Adrenal gland (tissue), 12 donors: ENCODE data around the gene NUP62. TPM values are rescaled to one million over a fixed set of nuclear protein-coding genes. Genes with fewer than 3 reads are reported as not detected.

Source experiments
- DNase-seq, 7 donors: peaks; one replicate each; pipeline ENCODE4 v3.0.0-alpha.2; 2019 to 2020
- H3K27ac ChIP-seq, 5 donors: fragments of 200-600 bp; sonication (generic) in 4 of 5; 1 replicate in 3 of 5; 2 replicates in 2 of 5; pipeline versions ENCODE4 v1.5.1 to v1.8.0; 2016 to 2020; ENCODE audit warnings: mild to moderate bottlenecking in 1 of 5
- H3K27me3 ChIP-seq: fragments of 200-600 bp; 2 replicates; pipeline ENCODE4 v1.8.0; 2021
- H3K36me3 ChIP-seq, 2 donors: fragments of 200-600 bp; replicated peaks in 1 of 2; 1 replicate in 1 of 2; 2 replicates in 1 of 2; pipeline versions ENCODE4 v1.5.1 to v1.8.0; 2018 to 2022
- H3K4me1 ChIP-seq, 2 donors: fragments of 200-600 bp; replicated peaks in 1 of 2; 1 replicate in 1 of 2; 2 replicates in 1 of 2; pipeline versions ENCODE4 v1.5.1 to v1.8.0; 2018 to 2021
- H3K4me3 ChIP-seq, 4 donors: fragments of 200-600 bp; sonication (generic) in 3 of 4; one replicate each; pipeline ENCODE4 v1.5.1; 2016 to 2018
- H3K9me3 ChIP-seq, 3 donors: fragments of 200-600 bp; sonication (generic) in 1 of 3; replicated peaks in 1 of 3; 1 replicate in 2 of 3; 2 replicates in 1 of 3; pipeline versions ENCODE4 v1.5.1 to v1.8.0; 2016 to 2021
- POLR2A ChIP-seq, 2 donors: fragments of 450-650 bp; IDR thresholded peaks; one replicate each; pipeline ENCODE4 v1.6.1; 2017; ENCODE audit warnings: antibody characterized with exemption in 2 of 2, mild to moderate bottlenecking in 2 of 2, moderate library complexity in 1 of 2
- WGBS, 4 donors: extraction: QIAGEN DNeasy Blood & Tissue Kit in 2 of 4; methylation state at CpG; one replicate each; pipeline versions ENCODE4 v1.1.5 to v1.1.7; 2013 to 2017; 5-methylcytosine and 5-hydroxymethylcytosine counted together
- intact Hi-C, 2 donors: fragments of 100-400 bp; cut with DNase I; formaldehyde crosslinking; loops; one replicate each; pipeline versions ENCODE4 v1.14.1 to v1.15.0; 2022 to 2023
- polyA plus RNA-seq, 3 donors: library from polyadenylated mRNA; stranded (reverse); fragments of 200-250 nt in 2 of 3; fragments of 350-450 nt in 1 of 3; fragmentation: Illumina TruSeq in 1 of 3; extraction: RNeasy Lipid Tissue Mini Kit (QIAGEN cat#74804) in 1 of 3; gene quantifications; one replicate each; pipeline ENCODE4 v1.2.3, GENCODE V29; 2013 to 2014
- total RNA-seq, 9 donors: library from RNA; depleted of rRNA in 4 of 9; stranded (reverse); fragments of >200 nt in 4 of 9; fragments of 120-200 nt in 1 of 9; fragmentation: NEBNext Ultra II Directional in 1 of 9; extraction: Animal tissue kit (Norgen Biotek cat#: 25700) in 1 of 9; gene quantifications; one replicate each; pipeline versions ENCODE4 v1.1.0 to v1.2.4, GENCODE V29; 2013 to 2023
- TF ChIP-seq, protein P1 (sequence below), 6 experiments: fragments of 450-650 bp in 4 of 6; fragments of 200-600 bp in 2 of 6; sonication (generic) in 1 of 6; IDR thresholded peaks; 1 replicate in 5 of 6; 2 replicates in 1 of 6; pipeline versions ENCODE4 v1.5.1 to v1.8.0; 2016 to 2021; ENCODE audit warnings: antibody characterized with exemption in 6 of 6, mild to moderate bottlenecking in 2 of 6, moderate library complexity in 1 of 6
- donor health status: healthy with polysubstance abuse.
- donor health status: Bipolar disorder and iron deficiency.
- donor health status: DM: yes; HTN: yes; CAD: no.
- donor health status: DM: no; HTN: no; CAD: no.
- donor health status: DM: no; HTN: no; CAD: no.
- donor health status: DM: yes; HTN: yes; CAD: no.

NUP62 gene
- total and polyA plus RNA-seq, 12 donors: 26.4 to 71.8 (median 48.3) TPM

DNA sequence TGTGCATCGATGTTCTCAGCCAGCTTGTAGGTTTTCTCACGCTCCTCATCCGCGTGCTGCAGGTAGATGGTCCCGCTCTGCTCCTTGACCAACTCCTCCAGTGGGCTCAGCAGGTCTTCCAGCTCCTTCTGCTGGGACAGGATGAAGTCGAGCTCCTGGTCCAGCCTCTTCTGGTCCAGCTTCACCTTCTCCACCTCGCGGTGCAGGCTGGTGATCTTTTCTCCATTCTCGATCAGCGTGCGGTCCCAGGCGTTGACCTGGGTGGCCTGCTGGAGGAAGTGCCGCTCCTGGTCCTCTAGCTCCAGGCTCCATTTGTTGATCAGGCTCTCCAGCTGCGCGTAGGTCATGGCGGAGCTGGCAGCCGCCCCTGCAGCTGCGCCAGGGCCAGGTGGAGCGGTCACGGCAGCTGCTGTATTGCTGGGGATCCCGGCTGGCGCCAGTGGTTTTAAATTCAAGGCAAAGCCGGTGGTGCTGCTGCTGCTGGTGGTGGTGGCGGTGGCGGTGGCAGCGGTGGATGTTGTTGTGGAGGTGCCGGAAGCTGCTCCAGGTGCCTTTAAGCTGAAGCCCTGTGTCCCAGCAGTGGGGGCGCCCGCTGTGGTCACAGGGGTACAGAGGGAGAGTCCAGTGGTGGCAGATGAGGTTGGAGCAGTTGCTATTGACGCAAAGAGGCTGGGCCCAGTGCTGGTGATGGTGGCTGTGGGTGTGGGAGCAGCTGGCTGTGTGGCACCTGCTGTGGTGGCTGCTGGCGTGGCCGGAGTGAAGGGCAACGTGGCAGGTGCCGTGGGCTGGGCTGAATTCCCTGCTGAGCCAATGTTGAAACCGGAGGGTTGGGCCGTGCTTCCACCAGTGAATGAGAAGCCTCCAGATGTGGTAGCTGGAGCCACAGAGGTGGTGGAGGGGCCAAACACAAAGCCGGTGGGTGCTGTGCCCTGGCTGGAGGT, 20.6 kb downstream of the NUP62 start:
- H3K36me3 ChIP-seq: peaks cover 0 to 28% of the 10 kb centered on the region in 2 donors
- intact Hi-C loops: no loop called here
- 95 to 97% (median 96%) methylated on average over 30 to 37 of the region's 37 CpGs for WGBS, 4 donors

DNA sequence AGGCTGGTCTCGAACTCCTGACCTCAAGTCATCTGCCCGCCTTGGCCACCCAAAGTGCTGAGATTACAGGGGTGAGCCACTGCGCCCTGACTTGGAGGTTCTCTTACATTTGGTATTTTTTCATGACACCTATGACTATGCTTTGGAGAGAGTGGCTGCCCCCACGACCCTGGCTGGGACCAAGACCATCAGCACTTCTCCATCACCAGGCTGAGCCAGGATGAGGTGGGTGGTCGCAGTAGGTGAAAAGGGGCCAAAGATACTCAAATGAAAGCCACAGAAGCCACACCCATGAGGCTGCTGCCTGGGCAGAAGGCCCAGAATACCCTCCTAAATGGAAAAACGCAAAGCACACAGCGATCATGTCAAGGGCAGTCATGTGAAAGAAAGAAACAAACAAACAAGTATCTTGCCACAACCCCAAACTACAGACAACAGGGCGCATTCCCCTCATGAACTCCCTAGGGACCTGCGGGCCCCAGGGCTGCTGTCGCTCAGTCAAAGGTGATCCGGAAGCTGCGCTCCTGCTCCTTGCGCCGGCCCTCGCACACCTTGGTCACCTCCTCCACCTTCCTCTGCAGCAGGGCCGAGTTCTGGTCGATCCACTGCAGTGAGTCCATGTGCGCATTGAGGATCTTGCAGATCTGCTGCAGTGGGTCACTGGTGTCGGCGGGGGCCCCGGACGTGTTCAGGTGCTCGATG, 21.4 kb downstream of the NUP62 start:
- Histone ChIP-seq H3K36me3 (peaks cover 0 to 28% of the 10 kb centered on the region in 2 donors), H3K4me3 (no peak overlapping the region)
- intact Hi-C loops: no loop called here

More for the DNA sequence above, 20.6 kb downstream of the NUP62 start:
- Histone ChIP-seq H3K27me3 (no peaks in the 10 kb centered on the region), H3K4me3 (no peak overlapping the region), H3K4me1 (peaks cover 0 to 10% of the 10 kb centered on the region in 2 donors), H3K27ac (no peak overlapping the region), H3K9me3 (no peaks in the 10 kb centered on the region)
- TF ChIP-seq, protein P1, sequence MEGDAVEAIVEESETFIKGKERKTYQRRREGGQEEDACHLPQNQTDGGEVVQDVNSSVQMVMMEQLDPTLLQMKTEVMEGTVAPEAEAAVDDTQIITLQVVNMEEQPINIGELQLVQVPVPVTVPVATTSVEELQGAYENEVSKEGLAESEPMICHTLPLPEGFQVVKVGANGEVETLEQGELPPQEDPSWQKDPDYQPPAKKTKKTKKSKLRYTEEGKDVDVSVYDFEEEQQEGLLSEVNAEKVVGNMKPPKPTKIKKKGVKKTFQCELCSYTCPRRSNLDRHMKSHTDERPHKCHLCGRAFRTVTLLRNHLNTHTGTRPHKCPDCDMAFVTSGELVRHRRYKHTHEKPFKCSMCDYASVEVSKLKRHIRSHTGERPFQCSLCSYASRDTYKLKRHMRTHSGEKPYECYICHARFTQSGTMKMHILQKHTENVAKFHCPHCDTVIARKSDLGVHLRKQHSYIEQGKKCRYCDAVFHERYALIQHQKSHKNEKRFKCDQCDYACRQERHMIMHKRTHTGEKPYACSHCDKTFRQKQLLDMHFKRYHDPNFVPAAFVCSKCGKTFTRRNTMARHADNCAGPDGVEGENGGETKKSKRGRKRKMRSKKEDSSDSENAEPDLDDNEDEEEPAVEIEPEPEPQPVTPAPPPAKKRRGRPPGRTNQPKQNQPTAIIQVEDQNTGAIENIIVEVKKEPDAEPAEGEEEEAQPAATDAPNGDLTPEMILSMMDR (IDR thresholded peaks at IDR 0.05): no peak
- TF ChIP-seq POLR2A (IDR thresholded peaks at IDR 0.05): no peak
- DNase-seq: no peak

DNA sequence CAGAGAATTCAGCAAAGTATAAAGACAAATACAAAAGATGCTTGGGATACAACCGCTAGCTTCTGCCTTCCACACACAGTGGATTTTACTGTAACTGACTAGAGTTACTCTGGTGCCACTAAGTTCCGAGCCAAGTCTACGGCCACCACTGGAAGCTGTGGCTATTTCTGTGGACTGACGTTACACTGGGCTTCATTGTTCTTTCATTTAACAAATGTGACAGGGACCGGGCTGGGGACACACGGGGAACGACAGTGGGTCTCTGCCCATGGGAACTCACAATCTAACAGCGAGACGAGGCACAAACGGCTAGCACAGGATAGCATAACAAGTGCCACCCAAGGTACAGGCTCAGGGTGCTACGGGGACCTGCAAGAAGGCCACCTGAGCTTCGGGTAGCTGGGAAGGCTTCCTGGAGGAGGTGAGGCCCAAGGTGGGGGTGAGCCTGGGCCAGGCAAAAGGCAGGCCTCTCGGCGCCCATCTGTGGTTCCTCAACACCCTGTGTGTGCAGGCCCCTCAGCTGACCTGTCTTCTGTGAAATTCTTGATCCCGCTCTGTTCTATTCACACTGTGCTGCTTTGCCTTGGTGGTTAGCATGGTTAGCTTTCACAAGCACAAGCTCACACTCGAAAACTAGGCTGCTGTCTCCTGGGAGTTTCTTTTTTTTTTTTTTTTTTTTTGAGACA, 22.3 kb downstream of the NUP62 start:
- no peak for DNase-seq
- H3K27ac ChIP-seq: no peak overlapping the region
- H3K36me3 ChIP-seq: peaks cover 0 to 28% of the 10 kb centered on the region in 2 donors
- H3K4me1 ChIP-seq: peaks cover 0 to 10% of the 10 kb centered on the region in 2 donors
- TF ChIP-seq, protein P1 (IDR thresholded peaks at IDR 0.05): no peak
- no peak for TF ChIP-seq POLR2A (IDR thresholded peaks at IDR 0.05)
- 92 to 95% (median 93%) methylated on average over 12 to 16 of the region's 16 CpGs for WGBS, 4 donors
- intact Hi-C loops: no loop called here
- no peaks in the 10 kb centered on the region for H3K9me3 ChIP-seq
- H3K4me3 ChIP-seq: no peak overlapping the region
- H3K27me3 ChIP-seq: no peaks in the 10 kb centered on the region

More for the DNA sequence above, 21.4 kb downstream of the NUP62 start:
- peaks cover 0 to 10% of the 10 kb centered on the region in 2 donors for H3K4me1 ChIP-seq
- TF ChIP-seq POLR2A (IDR thresholded peaks at IDR 0.05): no peak
- TF ChIP-seq, protein P1 (IDR thresholded peaks at IDR 0.05): no peak
- H3K27me3 ChIP-seq: no peaks in the 10 kb centered on the region
- H3K27ac ChIP-seq: no peak overlapping the region
- no peaks in the 10 kb centered on the region for H3K9me3 ChIP-seq
- WGBS, 4 donors: 90 to 98% (median 94%) methylated on average over 22 to 23 of the region's 23 CpGs
- no peak for DNase-seq

DNA sequence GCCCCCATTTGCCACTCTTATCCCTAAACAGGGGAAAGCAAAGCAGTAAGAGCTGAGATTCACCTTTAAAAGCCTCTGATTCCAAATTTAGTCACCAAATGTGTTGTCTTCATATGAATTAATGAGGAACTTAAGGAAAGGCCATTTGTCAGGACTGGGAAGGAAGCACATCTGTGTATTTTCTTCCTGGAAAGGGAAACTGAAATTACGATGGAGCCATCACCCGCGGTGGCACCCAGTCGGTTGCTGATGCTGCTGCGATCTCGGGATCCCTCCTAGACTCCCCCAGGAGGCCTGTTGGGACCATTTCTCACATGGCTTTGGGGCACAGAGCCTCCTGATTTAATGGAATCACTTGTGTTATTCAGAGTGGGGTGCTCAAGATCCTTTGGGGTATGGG, 25.2 kb downstream of the NUP62 start:
- Histone ChIP-seq H3K27ac (no peak overlapping the region), H3K9me3 (no peaks in the 10 kb centered on the region), H3K36me3 (peaks cover 0 to 22% of the 10 kb centered on the region in 2 donors), H3K27me3 (no peaks in the 10 kb centered on the region), H3K4me3 (no peak overlapping the region), H3K4me1 (no peaks in the 10 kb centered on the region)
- intact Hi-C loops: no loop called here
- no peak for DNase-seq
- 55 to 69% (median 65%) methylated on average over 6 of the region's 6 CpGs for WGBS, 4 donors
- TF ChIP-seq POLR2A (IDR thresholded peaks at IDR 0.05): no peak
- TF ChIP-seq, protein P1 (IDR thresholded peaks at IDR 0.05): no peak
